OCI-LY7 (cell line): ENCODE results near the gene CYP11A1. TPM values are rescaled to one million over a fixed set of nuclear protein-coding genes. Genes with fewer than 3 reads are reported as not detected.

Experiments
- BruUV-seq: library from RNA; stranded (reverse); fragments of 400-500 nt; replicated peaks from 2 replicates; lab custom pipeline; 2021; lab: Mats Ljungman, UMichigan
- CTCF ChIA-PET: fragments of 300-600 bp; sonication (Branson Sonifier 250); formaldehyde crosslinking; loops from one replicate; lab custom pipeline; 2022; ENCODE audit warnings: antibody characterized with exemption; ENCODE audit not compliant: unreplicated experiment; lab: Charles Lee
- POLR2A ChIA-PET: fragments of 300-600 bp; sonication (Branson Sonifier 250); formaldehyde crosslinking; loops from one replicate; lab custom pipeline; 2022; ENCODE audit warnings: antibody characterized with exemption; lab: Charles Lee
- DNase-seq: peaks from one replicate; pipeline ENCODE4 v3.0.0-alpha.2; 2015; ENCODE audit warnings: low spot score
- H2AFZ ChIP-seq: fragments of 200-600 bp; sonication (generic), shearing (Covaris generic); 2 replicates; pipeline ENCODE4 v1.6.1; 2014; ENCODE audit warnings: mild to moderate bottlenecking, antibody characterized with exemption, low read length, moderate library complexity
- H3K27ac ChIP-seq: fragments of 200-600 bp; sonication (generic); 2 replicates; pipeline ENCODE4 v1.5.1; 2014; ENCODE audit warnings: mixed run types, low read depth, mild to moderate bottlenecking, moderate library complexity, low read length, inconsistent platforms; ENCODE audit not compliant: poor library complexity, severe bottlenecking
- H3K36me3 ChIP-seq: fragments of 200-600 bp; sonication (generic); 2 replicates; pipeline ENCODE4 v1.6.1; 2014; ENCODE audit warnings: mild to moderate bottlenecking, antibody characterized with exemption, low read length, moderate library complexity, mixed read lengths; ENCODE audit not compliant: insufficient read depth
- H3K4me1 ChIP-seq: fragments of 200-600 bp; sonication (generic); 2 replicates; pipeline ENCODE4 v1.5.1; 2014; ENCODE audit warnings: mild to moderate bottlenecking, low read length; ENCODE audit not compliant: insufficient read depth, poor library complexity, severe bottlenecking
- H3K4me2 ChIP-seq: fragments of 200-600 bp; sonication (generic); 2 replicates; pipeline ENCODE4 v1.6.1; 2014; ENCODE audit warnings: mild to moderate bottlenecking, low read length
- H3K4me3 ChIP-seq: fragments of 200-600 bp; sonication (generic); 2 replicates; pipeline ENCODE4 v1.5.1; 2014; ENCODE audit warnings: mild to moderate bottlenecking, low read depth, low read length; ENCODE audit not compliant: poor library complexity, severe bottlenecking
- H3K79me2 ChIP-seq: fragments of 200-600 bp; sonication (generic); 2 replicates; pipeline ENCODE4 v1.6.1; 2016; ENCODE audit warnings: low read depth, mild to moderate bottlenecking, low read length, moderate library complexity, mixed read lengths; ENCODE audit not compliant: insufficient read depth
- H3K9me2 ChIP-seq: fragments of 200-600 bp; sonication (generic); 2 replicates; pipeline ENCODE4 v1.6.1; 2016; ENCODE audit warnings: mild to moderate bottlenecking, low read length, mixed read lengths; ENCODE audit not compliant: insufficient read depth
- H3K9me3 ChIP-seq: fragments of 200-600 bp; sonication (generic); 2 replicates; pipeline ENCODE4 v1.6.1; 2014; ENCODE audit warnings: mild to moderate bottlenecking, mixed run types, low read length, mixed read lengths
- H4K20me1 ChIP-seq: fragments of 200-600 bp; sonication (generic); 2 replicates; pipeline ENCODE4 v1.6.1; 2014; ENCODE audit warnings: mild to moderate bottlenecking, antibody characterized with exemption, low read length, moderate library complexity, mixed read lengths; ENCODE audit not compliant: insufficient read depth
- CTCF ChIP-seq: fragments of 200-600 bp; sonication (generic); conservative IDR thresholded peaks from 2 replicates; pipeline ENCODE4 v1.5.1; 2014; ENCODE audit warnings: mild to moderate bottlenecking, antibody characterized with exemption, low read length, moderate library complexity, mixed read lengths
- EZH2phosphoT487 ChIP-seq: fragments of 200-600 bp; sonication (generic); IDR thresholded peaks from 2 replicates; pipeline ENCODE4 v1.6.1; 2018; ENCODE audit warnings: low read depth, borderline replicate concordance, mild to moderate bottlenecking, mixed run types, antibody characterized with exemption, low read length, moderate library complexity, mixed read lengths
- intact Hi-C: fragments of 100-400 bp; cut with micrococcal nuclease; formaldehyde crosslinking; loops from one replicate; pipeline ENCODE4 v1.10.0; 2022; ENCODE audit not compliant: unreplicated experiment
- total RNA-seq, 2 experiments: library from RNA; depleted of rRNA in 1 of 2; stranded (reverse); fragments of >200 nt in 1 of 2; shearing (Covaris generic) in 1 of 2; gene quantifications; 2 replicates each; pipeline ENCODE4 v1.2.3, GENCODE V29; 2014 to 2022

The CYP11A1 gene
- total RNA-seq, 2 experiments from 2014 or later: not detected

GRCh38 chr15:74324714-74325113 lies 42.7 kb downstream of the CYP11A1 start:
- ChIA-PET CTCF (no interaction called here), POLR2A (no interaction called here)
- no peak overlapping the region for H3K27ac ChIP-seq
- no peaks in the 10 kb centered on the region for H3K4me1 ChIP-seq
- DNase-seq: no peak
- H2AFZ ChIP-seq: no peak overlapping the region
- H3K79me2 ChIP-seq: no peaks in the 10 kb centered on the region
- H3K4me3 ChIP-seq: no peak overlapping the region
- BruUV-seq: no TSS peak
- intact Hi-C loops: loop anchor here (5.0 kb wide), 1 partner anchor 352 kb away; no protein-coding TSS in a partner anchor
- no peak overlapping the region for H3K4me2 ChIP-seq
- H3K9me3 ChIP-seq: no peaks in the 10 kb centered on the region
- no peaks in the 10 kb centered on the region for H4K20me1 ChIP-seq
- H3K36me3 ChIP-seq: no peaks in the 10 kb centered on the region
- TF ChIP-seq EZH2phosphoT487: no peak
- TF ChIP-seq CTCF: no peak
- H3K9me2 ChIP-seq: no peaks in the 10 kb centered on the region

GRCh38 chr15:74322558-74323180 lies 44.8 kb downstream of the CYP11A1 start:
- no peaks in the 10 kb centered on the region for H3K9me3 ChIP-seq
- H3K4me1 ChIP-seq: no peaks in the 10 kb centered on the region
- H3K9me2 ChIP-seq: no peaks in the 10 kb centered on the region
- no peaks in the 10 kb centered on the region for H3K36me3 ChIP-seq
- DNase-seq: peak; percentile 66
- BruUV-seq: no TSS peak
- POLR2A ChIA-PET: no interaction called here
- no peak overlapping the region for H3K4me2 ChIP-seq
- no peak overlapping the region for H3K4me3 ChIP-seq
- intact Hi-C loops: loop anchor here (1.0 to 5.0 kb wide), 2 partner anchors 195 to 350 kb away; no protein-coding TSS in a partner anchor
- H3K79me2 ChIP-seq: no peaks in the 10 kb centered on the region
- H3K27ac ChIP-seq: no peak overlapping the region
- TF ChIP-seq EZH2phosphoT487: no peak
- peak; percentile 91 for TF ChIP-seq CTCF
- CTCF ChIA-PET: interaction anchor here (1.5 kb wide), 1 partner anchor 15 kb away, joined by 4 read pairs; no protein-coding TSS in a partner anchor
- H4K20me1 ChIP-seq: no peaks in the 10 kb centered on the region
- no peak overlapping the region for H2AFZ ChIP-seq
